H1 (cell line): ENCODE data around the gene IQCK. TPM values are rescaled to one million over a fixed set of nuclear protein-coding genes. Genes with fewer than 3 reads are reported as not detected.

Source experiments
- CTCF ChIA-PET: fragments of 300-600 bp; sonication (Branson Sonifier 250); formaldehyde crosslinking; loops from one replicate; lab custom pipeline; 2021; ENCODE audit not compliant: partially characterized antibody; lab: Charles Lee
- POLR2A ChIA-PET: fragments of 300-600 bp; sonication (Branson Sonifier 250); formaldehyde crosslinking; loops from one replicate; lab custom pipeline; 2021; ENCODE audit warnings: inconsistent platforms; ENCODE audit not compliant: partially characterized antibody; lab: Charles Lee
- DNase-seq, 2 experiments: peaks; one replicate each; pipeline versions ENCODE4 v3.0.0 to v3.0.0-alpha.2; 2010 to 2022; ENCODE audit warnings: low spot score in 2 of 2, low read depth in 1 of 2, mixed read lengths in 1 of 2
- FAIRE-seq: peaks from 2 replicates; lab custom pipeline; 2011; peaks lifted over from hg19 to GRCh38; lab: Jason Lieb, UNC
- H2AFZ ChIP-seq: 2 replicates; pipeline ENCODE4 v1.8.1; 2012; ENCODE audit warnings: low read length, inconsistent platforms
- H2AK5ac ChIP-seq: 2 replicates; pipeline ENCODE4 v1.6.1; 2013; ENCODE audit warnings: low read depth, low read length
- H2BK120ac ChIP-seq: replicated peaks from 2 replicates; pipeline ENCODE3; 2013; ENCODE audit warnings: low read depth, low read length, inconsistent platforms
- H2BK12ac ChIP-seq: 2 replicates; pipeline ENCODE4 v1.6.1; 2013; ENCODE audit warnings: low read depth, low read length
- H2BK15ac ChIP-seq: 2 replicates; pipeline ENCODE4 v1.6.1; 2013; ENCODE audit warnings: low read length
- H2BK20ac ChIP-seq: 2 replicates; pipeline ENCODE4 v1.6.1; 2013; ENCODE audit warnings: low read length
- H2BK5ac ChIP-seq: 2 replicates; pipeline ENCODE4 v1.6.1; 2013; ENCODE audit warnings: low read depth, low read length
- H3K14ac ChIP-seq: 2 replicates; pipeline ENCODE4 v1.6.1; 2013; ENCODE audit warnings: inconsistent platforms; ENCODE audit not compliant: insufficient read length
- H3K18ac ChIP-seq: 2 replicates; pipeline ENCODE4 v1.6.1; 2013; ENCODE audit warnings: low read length; ENCODE audit errors: extremely low read depth
- H3K23ac ChIP-seq: 2 replicates; pipeline ENCODE4 v1.6.1; 2013; ENCODE audit warnings: inconsistent platforms; ENCODE audit not compliant: insufficient read length
- H3K23me2 ChIP-seq: 2 replicates; pipeline ENCODE4 v1.6.1; 2013; ENCODE audit warnings: low read depth, low read length
- H3K27ac ChIP-seq: 2 replicates; pipeline ENCODE4 v1.6.1; 2011; ENCODE audit warnings: low read depth, low read length, inconsistent platforms
- H3K27me3 ChIP-seq, 4 experiments: replicated peaks in 1 of 4; 1 replicate in 1 of 4; 2 replicates in 3 of 4; pipeline versions ENCODE4 v1.6.1 to v1.8.1; 2011 to 2013; ENCODE audit warnings: low read length in 3 of 4, mild to moderate bottlenecking in 3 of 4, inconsistent platforms in 2 of 4, mixed read lengths in 2 of 4, moderate library complexity in 1 of 4; ENCODE audit not compliant: control insufficient read depth in 3 of 4, insufficient read depth in 3 of 4; ENCODE audit errors: extremely low read depth in 1 of 4
- H3K36me3 ChIP-seq, 4 experiments: 2 replicates each; pipeline versions ENCODE4 v1.6.1 to v1.8.1; 2011 to 2013; ENCODE audit warnings: mild to moderate bottlenecking in 4 of 4, low read length in 3 of 4, moderate library complexity in 2 of 4, control low read depth in 1 of 4, inconsistent platforms in 1 of 4; ENCODE audit not compliant: insufficient read depth in 4 of 4, control insufficient read depth in 2 of 4
- H3K4ac ChIP-seq: replicated peaks from 2 replicates; pipeline ENCODE3; 2013; ENCODE audit warnings: low read length, low read depth, mixed read lengths, inconsistent platforms; ENCODE audit not compliant: insufficient read length
- H3K4me1 ChIP-seq, 4 experiments: replicated peaks in 1 of 4; 1 replicate in 1 of 4; 2 replicates in 3 of 4; pipeline versions ENCODE4 v1.6.1 to v1.8.1; 2011 to 2013; ENCODE audit warnings: low read length in 3 of 4, inconsistent platforms in 2 of 4, mixed read lengths in 1 of 4; ENCODE audit not compliant: insufficient read depth in 4 of 4, control insufficient read depth in 3 of 4
- H3K4me2 ChIP-seq, 2 experiments: 2 replicates each; pipeline versions ENCODE4 v1.6.1 to v1.8.1; 2011 to 2013; ENCODE audit warnings: low read depth in 2 of 2, low read length in 2 of 2, control low read depth in 1 of 2, inconsistent platforms in 1 of 2, mild to moderate bottlenecking in 1 of 2; ENCODE audit not compliant: insufficient read depth in 1 of 2
- H3K4me3 ChIP-seq, 4 experiments: fragments of 200-600, 300-600 bp in 1 of 4; sonication (generic), shearing (Covaris generic), sonication (Bioruptor Twin) in 1 of 4; 2 replicates each; pipeline versions ENCODE4 v1.5.1 to v1.8.1; 2011 to 2016; ENCODE audit warnings: low read length in 4 of 4, low read depth in 3 of 4, control low read depth in 2 of 4, inconsistent platforms in 2 of 4, mild to moderate bottlenecking in 2 of 4, mixed read lengths in 1 of 4, moderate library complexity in 1 of 4; ENCODE audit not compliant: insufficient read depth in 2 of 4; ENCODE audit errors: extremely low read depth in 1 of 4
- H3K56ac ChIP-seq: replicated peaks from 2 replicates; pipeline ENCODE3; 2013; ENCODE audit warnings: low read depth, mild to moderate bottlenecking, mixed read lengths, low read length, inconsistent platforms; ENCODE audit not compliant: insufficient read length
- H3K79me1 ChIP-seq: 2 replicates; pipeline ENCODE4 v1.6.1; 2013; ENCODE audit warnings: low read depth, low read length, control low read depth
- H3K79me2 ChIP-seq, 2 experiments: 2 replicates each; pipeline versions ENCODE4 v1.6.1 to v1.8.1; 2012 to 2013; ENCODE audit warnings: low read length in 2 of 2, mild to moderate bottlenecking in 2 of 2, inconsistent platforms in 1 of 2; ENCODE audit not compliant: insufficient read depth in 2 of 2, control insufficient read depth in 1 of 2
- H3K9ac ChIP-seq, 4 experiments: replicated peaks in 1 of 4; 1 replicate in 1 of 4; 2 replicates in 3 of 4; pipeline versions ENCODE4 v1.6.1 to v1.8.1; 2011 to 2013; ENCODE audit warnings: low read depth in 3 of 4, low read length in 3 of 4, control low read depth in 2 of 4, mild to moderate bottlenecking in 2 of 4, moderate library complexity in 2 of 4, inconsistent platforms in 1 of 4; ENCODE audit errors: extremely low read depth in 1 of 4
- H3K9me3 ChIP-seq, 2 experiments: 2 replicates each; pipeline versions ENCODE4 v1.6.1 to v1.8.1; 2012 to 2013; ENCODE audit warnings: mild to moderate bottlenecking in 2 of 2, moderate library complexity in 2 of 2, control low read depth in 1 of 2, inconsistent platforms in 1 of 2, low read depth in 1 of 2, low read length in 1 of 2, mixed read lengths in 1 of 2; ENCODE audit not compliant: insufficient read depth in 2 of 2
- H4K20me1 ChIP-seq, 2 experiments: replicated peaks in 1 of 2; 2 replicates each; pipeline versions ENCODE3 to v1.8.1; 2011 to 2013; ENCODE audit warnings: inconsistent platforms in 2 of 2, low read length in 2 of 2, mild to moderate bottlenecking in 1 of 2; ENCODE audit not compliant: insufficient read depth in 2 of 2, control insufficient read depth in 1 of 2
- H4K5ac ChIP-seq: 2 replicates; pipeline ENCODE4 v1.6.1; 2013; ENCODE audit warnings: low read length, low read depth, mixed read lengths, inconsistent platforms; ENCODE audit not compliant: insufficient read length
- H4K8ac ChIP-seq: 2 replicates; pipeline ENCODE4 v1.8.0; 2013; ENCODE audit warnings: mild to moderate bottlenecking, moderate library complexity, low read length, inconsistent platforms; ENCODE audit not compliant: insufficient read depth; ENCODE audit errors: extremely low read depth
- H4K91ac ChIP-seq: replicated peaks from 2 replicates; pipeline ENCODE3; 2013; ENCODE audit warnings: low read length, mixed read lengths, inconsistent platforms; ENCODE audit not compliant: insufficient read length
- ASH2L ChIP-seq: fragments of 200-600, 300-600 bp; sonication (generic); IDR thresholded peaks from one replicate; pipeline ENCODE4 v1.7.1; 2017; ENCODE audit warnings: low read length
- ATF2 ChIP-seq: IDR thresholded peaks from 2 replicates; pipeline ENCODE4 v1.6.1; 2012; ENCODE audit warnings: low read length, inconsistent platforms
- BACH1 ChIP-seq: IDR thresholded peaks from 2 replicates; pipeline ENCODE4 v1.6.1; 2012; ENCODE audit warnings: low read length, improper control_type of control experiment
- BCL11A ChIP-seq, 2 experiments: IDR thresholded peaks; one replicate each; pipeline ENCODE4 v1.6.1; 2011; ENCODE audit warnings: low read depth in 2 of 2, low read length in 2 of 2, mild to moderate bottlenecking in 2 of 2
- CBX5 ChIP-seq: fragments of 300-800, 300-1000 bp; sonication (generic); IDR thresholded peaks from 2 replicates; pipeline ENCODE4 v1.7.1; 2016; ENCODE audit warnings: antibody characterized with exemption, low read length, low read depth
- GABPA ChIP-seq: IDR thresholded peaks from 2 replicates; pipeline ENCODE4 v1.6.1; 2011; ENCODE audit warnings: mild to moderate bottlenecking, low read length, moderate library complexity, borderline replicate concordance; ENCODE audit not compliant: insufficient read depth
- GTF2F1 ChIP-seq: IDR thresholded peaks from 2 replicates; pipeline ENCODE4 v1.6.1; 2012; ENCODE audit warnings: low read depth, low read length, improper control_type of control experiment, borderline replicate concordance
- KDM1A ChIP-seq: fragments of 200-600, 300-600 bp; sonication (generic); IDR thresholded peaks from 2 replicates; pipeline ENCODE4 v1.7.1; 2016; ENCODE audit warnings: mild to moderate bottlenecking, low read length, borderline replicate concordance
- PHF8 ChIP-seq: fragments of 200-600 bp; sonication (generic); conservative IDR thresholded peaks from 2 replicates; pipeline ENCODE4 v1.7.1; 2012; ENCODE audit warnings: low read depth, mild to moderate bottlenecking, inconsistent platforms, low read length, moderate library complexity
- SIN3A ChIP-seq, 2 experiments: IDR thresholded peaks in 1 of 2; conservative IDR thresholded peaks in 1 of 2; 2 replicates each; pipeline ENCODE4 v1.6.1; 2011 to 2012; ENCODE audit warnings: low read length in 2 of 2, improper control_type of control experiment in 1 of 2, low read depth in 1 of 2, mild to moderate bottlenecking in 1 of 2
- SP2 ChIP-seq: IDR thresholded peaks from 2 replicates; pipeline ENCODE4 v1.6.1; 2012; ENCODE audit warnings: mild to moderate bottlenecking, low read length, inconsistent platforms
- SP4 ChIP-seq: IDR thresholded peaks from 2 replicates; pipeline ENCODE4 v1.6.1; 2012; ENCODE audit warnings: low read length, inconsistent platforms
- WGBS, 2 experiments: shearing (Covaris generic) in 1 of 2; methylation state at CpG; one replicate each; pipeline versions ENCODE4 v1.1.6 to v1.1.7; 2013 to 2015; ENCODE audit warnings: low lambda C conversion rate in 2 of 2, mixed read lengths in 2 of 2, inconsistent platforms in 1 of 2, low coverage in 1 of 2, missing lambda C conversion rate in 1 of 2; ENCODE audit not compliant: insufficient replicate concordance in 2 of 2, insufficient coverage in 1 of 2, insufficient read length in 1 of 2; ENCODE audit errors: extremely low coverage in 1 of 2, missing lambda C conversion rate in 1 of 2; 5-methylcytosine and 5-hydroxymethylcytosine counted together
- polyA plus RNA-seq, 7 experiments: library from polyadenylated mRNA; depleted of rRNA in 3 of 7; stranded (reverse) in 5 of 7; unstranded in 2 of 7; fragments of >200 nt in 5 of 7; fragments of 200-250 nt in 2 of 7; gene quantifications; 1 replicate in 5 of 7; 2 replicates in 1 of 7; 4 replicates in 1 of 7; pipeline versions ENCODE4 v1.2.1 to v1.2.3, GENCODE V29; 2011 to 2013; ENCODE audit warnings: missing spikeins in 2 of 7, mixed read lengths in 2 of 7
- total RNA-seq: library from RNA; stranded (reverse); fragmentation: NEBNext Ultra II Directional; extraction: Animal tissue kit (Norgen Biotek cat#: 25700); gene quantifications from 2 replicates; pipeline ENCODE4 v1.2.1, GENCODE V29; 2021

The IQCK gene
- total and polyA plus RNA-seq, 2 of the 8 experiments (the other 6 are each of a cell fraction or from before 2014, with no cell fraction given), result 6.2 to 9.3 TPM

GRCh38 chr16:19842426-19843157, 124.5 kb downstream of the IQCK start:
- POLR2A ChIA-PET, result no interaction called here
- Histone ChIP-seq H3K4me2 (no peak overlapping the region), H3K4me1 (peaks cover 0 to 12% (median 5%) of the 10 kb centered on the region in 4 experiments; a peak in 6 of 7 replicates), H3K79me2 (no peaks in the 10 kb centered on the region), H3K9me3 (no peaks in the 10 kb centered on the region), H4K8ac (no peak overlapping the region), H3K36me3 (no peaks in the 10 kb centered on the region), H4K5ac (no peak overlapping the region), H2BK15ac (no peak overlapping the region), H4K20me1 (no peaks in the 10 kb centered on the region), H3K18ac (no peak overlapping the region), H3K4me3 (no peak overlapping the region), H2AFZ (no peak overlapping the region), H3K23me2 (peaks cover 2% of the 10 kb centered on the region; the same call in 1 of the 2 replicates), H2AK5ac (no peak overlapping the region), H3K23ac (no peak overlapping the region), H2BK5ac (no peak overlapping the region), H4K91ac (no peak overlapping the region), H3K9ac (no peak overlapping the region), H3K79me1 (no peaks in the 10 kb centered on the region), H3K27ac (no peak overlapping the region), H2BK12ac (no peak overlapping the region), H3K27me3 (no peaks in the 10 kb centered on the region), H3K4ac (no peak overlapping the region), H2BK20ac (no peak overlapping the region), H3K56ac (no peak overlapping the region), H3K14ac (no peak overlapping the region), H2BK120ac (no peak overlapping the region)
- CTCF ChIA-PET, result no interaction called here
- FAIRE-seq (no peak), DNase-seq (no peak)
- 90% methylated on average over 6 of the region's 6 CpGs; no CpG with 5 or more reads in 1 of the 2 experiments for WGBS, 2 experiments
- no peak for TF ChIP-seq GTF2F1
- no peak for TF ChIP-seq BCL11A (IDR thresholded peaks at IDR 0.05; ENCODE audit: low read depth in 2 of 2, low read length in 2 of 2)
- TF ChIP-seq SP4, result no peak
- no peak for TF ChIP-seq GABPA
- no peak for TF ChIP-seq BACH1
- TF ChIP-seq SIN3A (conservative IDR thresholded peaks at IDR 0.05 in 1 of 2, IDR thresholded peaks at IDR 0.05 in 1 of 2; ENCODE audit: low read depth in 1 of 2, low read length in 2 of 2), result no peak
- TF ChIP-seq SP2, result no peak
- TF ChIP-seq KDM1A, result no peak
- no peak for TF ChIP-seq CBX5
- no peak for TF ChIP-seq ASH2L
- no peak for TF ChIP-seq ATF2
- no peak for TF ChIP-seq PHF8
